T-helper 2 cell (primary cell): ENCODE results near the gene ZNF423.

Experiments used
- DNase-seq, 5 experiments: peaks; one replicate each; pipeline versions ENCODE4 v3.0.0 to v3.0.0-alpha.2; 2012 to 2022

Gene ZNF423

DNA sequence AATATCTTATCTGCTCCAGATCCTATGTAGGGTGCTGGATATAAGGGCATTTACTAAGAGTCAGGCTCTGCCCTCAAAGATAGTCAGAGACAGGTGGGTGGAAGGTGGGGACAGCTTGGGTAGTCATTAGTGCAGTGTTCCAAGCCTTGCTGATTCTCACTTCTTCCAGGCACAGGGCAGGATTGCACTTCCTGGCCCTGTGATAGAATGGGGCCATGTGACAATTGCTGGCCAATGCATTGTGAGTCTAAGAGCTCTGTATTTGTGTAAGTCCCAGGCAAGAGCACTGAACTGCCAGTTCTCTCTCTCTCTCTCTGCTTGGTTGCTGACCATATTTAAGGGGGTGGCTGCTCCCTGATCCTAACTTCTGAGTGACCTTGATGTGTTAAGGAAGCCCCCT lies 370.2 kb downstream of the ZNF423 start:
- DNase-seq = no peak

DNA sequence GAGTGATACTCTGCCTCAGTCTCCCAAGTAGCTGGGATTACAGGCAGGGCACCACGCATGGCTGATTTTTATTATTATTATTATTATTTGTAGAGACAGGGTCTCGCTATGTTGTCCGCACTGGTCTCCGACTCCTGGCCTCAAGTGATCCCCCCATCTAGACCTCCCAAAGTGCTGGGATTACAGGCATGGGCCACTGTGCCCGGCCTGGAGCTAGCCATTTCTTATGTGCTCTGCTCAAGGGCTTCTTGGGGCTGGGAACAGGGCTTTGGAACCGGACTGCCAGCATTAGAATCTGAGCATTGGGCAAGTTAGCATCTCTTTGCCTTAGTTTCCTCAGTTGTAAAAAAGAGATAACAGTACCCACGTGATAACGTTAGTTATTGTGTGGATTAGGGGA lies 371.0 kb downstream of the ZNF423 start:
- no peak for DNase-seq

DNA sequence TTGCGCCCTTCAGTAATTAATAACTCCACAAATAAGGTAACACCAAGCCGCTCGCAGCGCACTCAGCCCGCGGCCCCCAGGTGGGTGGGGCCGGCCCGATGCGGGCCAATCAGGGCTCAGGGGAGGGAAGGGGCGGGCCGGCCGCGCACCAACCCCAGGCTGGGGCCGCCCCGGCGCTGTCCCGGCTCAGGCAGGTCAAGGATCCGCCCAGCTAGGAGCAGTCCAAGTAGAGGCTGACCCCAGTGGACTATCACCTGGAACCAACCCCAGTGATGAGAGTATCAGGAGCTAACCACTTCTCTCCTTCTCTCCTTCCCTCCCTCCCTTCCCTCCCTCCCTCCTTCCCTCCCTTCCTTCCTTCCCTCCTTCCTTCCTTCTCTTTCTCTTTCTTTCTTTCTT lies 371.5 kb downstream of the ZNF423 start:
- DNase-seq = no peak

DNA sequence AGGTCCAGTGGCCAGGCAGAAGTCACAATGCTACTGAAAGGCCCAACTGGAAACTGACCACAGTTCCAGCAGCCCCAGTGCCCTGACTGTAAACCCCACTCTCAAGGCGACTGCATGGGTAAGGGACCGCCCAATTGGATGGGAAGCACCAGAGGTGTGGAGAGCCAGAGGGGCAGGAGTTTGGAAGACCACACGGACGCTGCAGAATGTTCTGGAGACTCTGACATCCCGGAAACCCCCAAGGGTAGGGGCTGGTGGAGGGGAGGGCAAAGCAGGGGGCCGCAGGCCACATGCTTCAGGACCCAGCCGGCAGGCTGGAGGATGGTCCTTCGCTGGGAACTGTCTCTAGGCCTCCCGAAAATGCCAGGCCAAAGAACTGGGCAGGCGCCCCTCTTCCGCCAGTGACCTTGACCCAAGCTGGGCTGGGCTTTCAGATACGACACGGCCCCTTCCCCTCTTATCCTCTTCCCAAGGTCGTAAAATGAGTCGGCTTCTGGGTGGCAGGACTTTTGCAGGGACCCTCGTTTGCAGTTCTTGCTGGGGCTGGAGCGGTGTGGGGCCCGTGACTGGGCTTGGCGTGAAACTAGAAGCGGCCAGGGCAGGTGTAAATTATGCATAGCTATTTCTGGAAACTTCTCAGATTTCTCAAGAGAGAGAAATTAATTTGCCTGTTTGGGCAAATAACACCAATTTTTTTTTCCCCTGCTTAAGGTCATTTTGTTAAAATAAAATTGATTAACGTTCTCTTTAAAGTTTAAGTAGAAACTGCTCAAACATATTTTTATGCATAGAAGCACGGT lies 372.1 kb downstream of the ZNF423 start:
- DNase-seq = no peak

DNA sequence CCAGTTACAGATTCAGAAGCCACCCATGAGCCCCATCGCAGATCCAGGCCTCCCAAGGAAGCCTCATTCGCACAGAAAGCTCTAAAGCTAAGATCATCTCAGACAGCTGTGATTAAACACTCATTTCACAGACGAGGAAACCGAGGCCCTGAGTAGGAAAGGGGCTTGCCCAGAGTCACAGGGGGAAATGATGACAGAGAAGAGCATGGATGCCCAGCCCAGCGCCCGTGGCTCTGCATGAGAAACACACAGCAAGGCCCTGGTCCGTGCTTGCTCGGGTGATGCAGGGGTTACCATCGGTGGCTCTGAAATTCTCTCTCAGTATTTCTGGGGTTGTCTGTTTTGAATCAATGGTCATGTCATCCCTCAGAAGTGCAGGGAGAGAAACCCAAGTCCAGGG lies 372.7 kb downstream of the ZNF423 start:
- DNase-seq = no peak

DNA sequence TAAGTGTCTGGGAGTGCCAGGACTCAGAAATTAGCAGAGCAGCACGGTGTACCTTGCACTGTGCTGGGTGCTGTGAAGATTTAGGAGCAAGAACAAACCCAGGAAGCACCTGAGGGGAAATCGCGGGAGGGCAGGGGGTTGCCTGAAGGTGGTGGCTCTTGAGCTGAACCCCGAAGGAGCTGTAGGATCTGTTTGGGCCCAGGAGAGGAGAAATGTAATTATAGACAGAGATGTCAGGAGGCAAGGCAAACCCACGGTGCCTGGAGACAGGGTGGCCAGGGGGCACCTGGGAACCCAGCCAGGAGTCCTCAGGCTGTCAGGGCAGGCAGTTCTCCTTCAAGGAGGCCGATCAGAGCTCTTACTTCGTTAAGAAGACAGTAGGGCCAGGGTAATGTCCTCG lies 373.2 kb downstream of the ZNF423 start:
- no peak for DNase-seq

DNA sequence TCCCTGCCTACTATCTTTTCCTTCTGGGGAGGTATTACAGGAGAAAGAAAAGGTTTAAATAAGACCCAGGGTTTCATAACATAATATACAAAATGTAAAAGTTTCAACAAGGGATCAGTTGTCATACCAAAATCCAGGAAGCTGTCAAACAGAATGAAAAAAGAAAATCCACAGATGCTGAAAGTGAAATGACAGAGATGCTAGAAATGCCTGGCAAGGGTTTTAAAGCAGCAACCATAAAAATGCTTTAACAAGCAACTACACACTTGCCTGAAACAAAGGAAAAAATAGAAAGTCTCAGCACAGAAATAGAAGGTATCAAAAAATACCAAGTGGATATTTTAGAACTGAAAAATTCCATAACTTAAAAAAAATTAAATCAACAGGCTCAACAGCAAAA lies 377.3 kb downstream of the ZNF423 start:
- no peak for DNase-seq

DNA sequence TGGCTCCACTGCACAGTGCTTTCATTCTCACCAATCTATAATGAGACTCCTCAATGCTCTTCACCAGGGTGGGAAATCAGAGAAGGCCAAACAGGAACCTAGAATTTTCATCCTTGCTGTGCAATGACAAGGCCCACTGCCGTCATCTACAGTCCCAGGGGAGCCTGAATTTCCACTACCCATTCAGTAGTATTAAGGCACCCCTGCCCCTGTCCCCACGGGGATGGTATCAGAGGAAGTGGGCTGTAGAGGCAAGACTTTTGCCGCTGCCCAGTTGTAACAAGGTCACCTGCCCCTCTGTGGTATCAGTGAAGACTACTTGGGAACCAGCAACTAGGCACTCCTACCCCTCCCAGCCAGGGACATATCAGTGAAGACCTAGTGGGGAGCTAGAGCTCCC lies 377.8 kb downstream of the ZNF423 start:
- DNase-seq = no peak

DNA sequence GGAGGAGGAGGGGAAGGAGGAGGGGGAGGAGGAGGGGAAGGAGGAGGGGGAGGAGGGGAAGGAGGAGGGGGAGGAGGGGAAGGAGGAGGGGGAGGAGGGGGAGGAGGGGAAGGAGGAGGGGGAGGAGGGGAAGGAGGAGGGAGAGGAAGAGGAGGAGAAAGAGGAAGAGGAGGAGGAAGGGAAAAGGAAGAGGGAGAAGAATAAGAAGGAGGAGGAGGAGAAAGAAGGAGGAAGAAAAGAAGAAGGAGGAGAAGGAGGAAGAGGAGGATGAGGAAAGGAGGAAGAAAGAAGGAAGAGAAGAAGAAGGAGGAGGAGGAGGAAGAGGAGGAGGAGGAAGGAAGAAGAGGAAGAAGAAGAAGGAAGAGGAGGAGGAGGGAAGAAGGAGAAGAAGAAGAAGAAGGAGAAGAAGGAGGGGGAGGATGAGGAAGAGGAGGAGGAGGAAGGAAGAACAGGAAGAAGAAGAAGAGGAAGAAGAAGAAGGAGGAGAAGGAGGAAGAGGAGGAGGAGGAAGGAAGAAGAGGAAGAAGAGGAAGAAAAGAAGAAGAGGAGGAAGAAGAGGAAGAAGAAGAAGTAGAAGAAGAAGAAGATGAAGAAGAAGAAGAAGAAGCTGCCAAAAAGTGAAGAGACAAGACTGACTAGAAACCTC lies 378.5 kb downstream of the ZNF423 start:
- no peak for DNase-seq

DNA sequence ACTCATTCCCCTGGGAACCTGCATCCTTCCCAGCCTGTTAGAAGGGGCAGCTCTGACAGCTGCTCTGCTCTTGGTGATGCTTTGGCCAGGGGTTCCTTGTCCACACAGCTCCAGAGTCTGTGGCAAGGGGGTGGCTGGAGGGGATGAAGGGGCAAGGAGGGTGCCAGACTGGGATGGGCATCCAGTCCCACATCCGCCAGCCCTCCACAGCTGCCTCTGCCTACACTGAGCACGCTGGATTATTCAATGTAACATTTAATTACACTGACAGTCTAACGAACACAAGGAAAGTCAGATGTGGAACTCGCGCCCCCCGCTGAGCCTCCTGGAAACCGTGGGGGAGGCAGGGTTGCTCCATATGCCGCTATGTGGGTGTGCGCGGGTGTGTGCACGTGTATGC lies 381.2 kb downstream of the ZNF423 start:
- DNase-seq = no peak

DNA sequence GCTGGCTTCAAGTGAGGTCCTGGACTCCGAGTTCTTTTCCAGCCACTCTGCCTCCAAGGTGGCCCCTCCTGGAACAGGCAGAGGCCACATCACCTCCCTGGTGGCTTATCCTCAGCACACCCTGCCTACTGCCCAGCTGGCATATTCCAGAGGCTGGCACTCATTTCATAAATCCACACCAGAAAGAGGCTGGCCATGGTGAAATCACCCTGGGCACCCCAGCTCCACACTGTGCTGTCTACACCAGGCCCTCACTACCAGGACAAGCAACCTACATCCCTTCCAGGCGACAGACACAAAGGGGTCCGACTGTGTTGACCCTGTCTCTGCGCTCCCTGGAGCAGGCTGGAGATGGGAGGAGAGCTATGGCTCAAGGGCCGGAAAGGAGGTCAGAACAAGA lies 382.1 kb downstream of the ZNF423 start:
- no peak for DNase-seq

DNA sequence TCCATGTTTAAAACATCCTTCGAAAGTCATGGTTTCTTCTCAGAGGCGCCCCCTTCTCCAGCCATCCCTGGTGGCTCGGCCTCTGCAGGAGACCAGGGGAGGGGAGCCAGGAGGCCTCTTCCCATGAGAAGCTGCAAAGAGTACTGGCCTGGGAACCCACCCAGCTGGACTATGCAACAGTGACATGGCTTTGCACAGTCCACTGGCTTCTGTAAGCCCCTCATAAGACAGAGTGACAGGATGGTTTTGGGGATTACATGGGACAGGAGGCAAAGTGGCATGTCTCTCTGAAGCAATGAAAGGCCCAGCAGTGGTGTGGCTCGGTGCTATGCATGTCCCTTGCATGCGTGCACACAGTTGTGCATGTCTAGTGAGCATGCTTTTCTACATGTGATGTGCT lies 382.8 kb downstream of the ZNF423 start:
- DNase-seq = no peak

DNA sequence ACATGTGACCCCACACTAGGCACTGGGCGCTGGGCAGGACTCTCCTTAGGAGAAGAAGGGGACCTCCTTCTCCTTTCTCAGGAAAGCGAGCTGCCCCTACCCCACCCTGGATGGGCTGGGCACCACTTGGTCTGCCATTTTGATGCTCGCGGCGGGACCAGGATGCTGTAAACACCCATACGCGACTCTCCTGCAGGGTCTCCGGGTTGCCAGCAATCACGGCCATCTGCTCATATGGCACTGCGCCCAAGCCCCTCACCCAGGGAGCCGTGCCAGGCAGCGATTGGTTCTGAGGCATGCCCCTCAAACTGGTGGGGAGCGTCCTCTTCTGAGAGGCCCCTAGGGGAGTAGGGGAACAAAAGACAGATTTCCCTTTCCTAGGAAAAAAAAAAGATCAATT lies 383.3 kb downstream of the ZNF423 start:
- DNase-seq = no peak

DNA sequence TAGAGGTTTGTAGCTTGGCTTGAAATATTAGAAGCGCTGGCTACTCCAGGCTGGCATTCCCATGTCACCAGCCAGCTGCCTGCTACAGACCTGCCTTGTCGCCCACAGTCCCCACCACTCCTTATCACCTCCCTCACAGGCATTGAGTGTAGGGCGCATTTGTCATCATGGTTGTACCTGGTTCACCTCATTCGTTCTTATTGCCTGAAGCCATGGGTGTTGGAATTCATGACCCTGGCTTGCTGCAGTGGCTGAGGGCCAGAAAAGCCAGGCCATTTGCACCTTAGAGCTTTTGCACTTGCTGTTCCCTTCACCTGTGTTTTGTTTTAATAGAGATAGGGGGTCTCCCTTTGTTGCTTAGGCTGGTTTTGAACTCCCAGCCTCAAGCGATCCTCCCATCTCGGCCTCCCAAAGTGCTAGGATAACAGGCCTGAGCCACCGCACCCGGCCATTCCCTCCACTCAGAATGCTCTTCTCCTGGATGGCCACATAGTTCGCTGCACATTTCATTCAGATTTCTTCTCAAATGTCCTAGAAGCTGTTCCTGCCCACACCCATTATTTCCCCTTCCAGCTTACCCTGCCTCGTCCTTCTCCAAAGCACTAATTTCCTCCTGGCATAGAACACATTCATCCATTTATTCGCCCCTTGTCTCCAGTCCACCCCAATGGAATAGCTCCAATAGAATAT lies 384.7 kb downstream of the ZNF423 start:
- no peak for DNase-seq

DNA sequence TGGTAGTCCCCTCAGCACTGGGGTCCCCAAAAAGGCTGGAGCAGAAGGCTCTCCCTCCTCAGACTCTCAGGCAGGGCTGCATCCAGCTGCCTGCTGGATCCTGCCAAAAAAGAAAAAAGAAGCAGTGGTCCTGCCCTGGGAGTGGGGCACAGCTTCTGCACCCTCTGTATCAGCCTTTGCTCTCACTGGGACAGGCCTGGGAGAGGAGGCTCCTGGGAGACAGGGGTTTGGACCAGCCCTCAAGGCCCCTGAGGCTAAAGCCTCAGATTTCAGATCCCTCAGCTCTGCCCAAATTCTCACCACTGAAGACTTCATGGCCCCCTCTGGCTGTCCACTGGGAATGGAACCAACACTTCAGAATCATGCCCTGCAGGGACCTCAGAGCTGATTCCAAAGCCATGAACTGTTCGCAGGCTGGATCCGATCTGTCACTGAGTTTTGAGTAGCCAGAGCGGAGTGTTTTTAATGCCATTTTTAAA lies 385.4 kb downstream of the ZNF423 start:
- DNase-seq = no peak

DNA sequence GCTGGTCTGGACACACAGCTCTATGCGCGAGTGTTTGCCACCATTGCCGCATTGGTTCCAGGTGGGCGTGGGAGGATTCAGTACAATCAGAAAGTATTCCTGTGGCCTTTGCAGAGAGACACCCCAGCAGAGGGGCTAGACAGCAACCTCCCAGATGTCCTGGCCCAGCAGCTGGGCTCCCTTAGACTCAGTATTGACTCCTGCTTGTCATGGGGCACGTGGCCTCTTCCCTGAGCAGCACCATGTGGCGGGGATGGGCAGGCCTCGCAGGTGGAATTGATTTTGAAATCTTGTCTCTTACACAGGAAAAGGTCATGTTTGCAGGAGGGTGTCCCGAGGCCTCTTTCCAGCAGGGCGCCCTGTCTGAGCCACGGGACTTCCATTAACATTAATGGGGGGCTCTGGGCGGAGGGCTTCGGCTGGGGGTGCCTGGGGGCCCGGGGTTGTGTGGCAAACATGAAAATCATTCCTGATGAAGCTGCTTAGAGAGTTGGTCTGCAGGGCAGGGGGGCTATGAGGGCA lies 385.9 kb downstream of the ZNF423 start:
- DNase-seq = no peak

DNA sequence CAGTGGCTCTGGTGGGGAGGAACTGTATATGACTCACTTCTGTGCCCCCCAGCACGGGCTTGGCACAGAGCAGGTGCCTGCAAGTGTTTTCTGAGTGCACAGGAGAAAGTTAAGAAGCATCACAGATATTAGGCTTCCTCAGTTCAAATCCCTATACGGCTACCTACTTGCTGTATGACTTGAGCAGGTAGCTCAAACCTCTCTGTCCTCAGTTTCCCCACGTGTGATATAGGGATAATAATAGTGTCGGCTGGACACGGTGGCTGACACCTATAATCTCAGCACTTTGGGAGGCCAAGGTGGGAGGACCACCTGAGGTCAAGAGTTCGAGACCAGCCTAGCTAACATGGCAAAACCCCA lies 386.6 kb downstream of the ZNF423 start:
- DNase-seq = no peak

DNA sequence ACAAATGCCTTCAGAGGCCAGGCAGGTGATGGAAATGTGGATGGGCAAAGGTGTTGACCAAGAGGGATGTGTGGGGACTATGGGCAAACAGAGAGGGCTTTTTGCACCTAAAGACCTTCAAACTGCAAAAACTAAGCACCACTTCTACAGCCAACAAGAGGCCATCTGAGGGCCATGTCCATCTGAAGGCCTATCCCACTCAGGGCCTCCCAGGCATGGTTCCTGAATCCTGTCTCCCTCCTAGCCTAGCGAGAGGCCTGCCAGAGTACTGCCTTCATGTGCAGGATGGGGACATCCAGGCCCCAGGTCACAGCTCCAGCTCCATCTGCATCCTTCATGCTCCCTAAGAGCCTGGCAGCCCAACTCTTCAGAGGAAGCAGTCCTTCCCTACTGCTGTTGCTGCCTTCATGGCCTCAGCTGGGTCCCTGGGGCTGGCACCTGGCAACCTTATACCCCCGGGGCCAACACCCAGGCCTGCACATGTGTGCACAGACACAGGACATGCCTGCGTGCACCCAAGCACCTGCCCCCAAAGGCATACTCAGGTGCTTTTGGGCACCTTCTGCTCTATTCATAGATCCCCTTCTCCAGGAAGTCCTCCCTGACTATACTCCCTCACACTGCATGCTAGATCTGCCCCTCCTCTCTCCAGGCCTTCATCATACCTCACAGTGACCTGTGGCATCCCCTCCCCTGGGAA lies 387.2 kb downstream of the ZNF423 start:
- no peak for DNase-seq

DNA sequence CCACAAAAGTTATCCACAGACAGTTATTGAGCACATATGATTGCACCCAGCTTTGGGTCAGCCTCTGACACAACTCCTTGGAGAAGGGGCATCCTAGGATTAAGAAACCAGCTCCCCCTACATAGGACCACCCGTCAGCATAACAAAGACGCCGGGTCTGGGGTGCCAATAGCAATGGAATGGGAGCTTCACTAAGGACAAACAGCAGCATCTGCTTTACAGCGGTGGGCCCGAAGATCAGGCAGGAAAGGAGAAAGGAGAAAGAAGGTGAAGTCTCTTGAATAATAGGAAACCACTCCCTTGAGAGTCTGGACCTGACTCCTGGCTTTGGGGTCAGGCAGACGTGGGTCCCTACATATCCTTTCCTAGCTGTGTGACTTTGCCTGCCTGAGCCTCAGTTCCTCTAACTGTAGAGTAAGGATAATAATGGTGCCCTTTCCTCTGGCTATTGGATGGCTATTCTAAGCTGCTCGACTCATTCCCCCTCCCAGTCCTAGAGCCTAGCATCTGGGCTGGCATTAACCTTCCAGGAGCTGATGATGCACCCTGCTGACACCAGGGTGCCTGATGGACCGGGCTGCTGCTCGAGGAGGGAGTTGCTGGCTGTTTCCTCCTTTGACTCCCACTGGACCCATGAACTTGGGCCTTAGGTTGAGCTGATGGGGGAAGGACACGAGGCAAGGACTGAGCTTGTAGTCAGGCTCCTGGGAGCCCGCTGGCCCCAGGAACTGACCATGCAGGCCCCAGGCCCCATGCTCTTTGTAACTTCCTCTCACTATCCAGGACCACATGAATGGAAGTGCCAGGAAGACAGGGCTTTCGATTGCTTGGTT lies 388.2 kb downstream of the ZNF423 start:
- no peak for DNase-seq

DNA sequence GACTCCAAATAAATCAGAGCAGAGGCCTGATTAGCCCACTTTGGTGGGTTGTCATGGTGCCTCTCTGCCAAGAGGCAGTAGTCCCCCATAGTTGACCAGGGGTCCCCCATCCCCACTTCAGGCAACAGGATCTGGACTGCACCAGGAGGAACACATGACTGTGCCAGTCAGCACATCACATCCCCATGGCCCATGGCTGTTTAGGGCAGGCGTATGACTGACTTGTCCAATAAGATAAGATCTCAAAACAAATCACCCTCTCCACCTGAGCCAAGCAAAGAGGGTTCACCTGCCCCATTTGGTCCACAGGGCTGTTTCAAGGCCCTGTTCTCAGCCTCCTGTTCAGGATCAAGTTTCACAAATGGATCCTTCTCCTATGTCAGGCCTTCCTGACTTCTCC lies 389.0 kb downstream of the ZNF423 start:
- DNase-seq = no peak

DNA sequence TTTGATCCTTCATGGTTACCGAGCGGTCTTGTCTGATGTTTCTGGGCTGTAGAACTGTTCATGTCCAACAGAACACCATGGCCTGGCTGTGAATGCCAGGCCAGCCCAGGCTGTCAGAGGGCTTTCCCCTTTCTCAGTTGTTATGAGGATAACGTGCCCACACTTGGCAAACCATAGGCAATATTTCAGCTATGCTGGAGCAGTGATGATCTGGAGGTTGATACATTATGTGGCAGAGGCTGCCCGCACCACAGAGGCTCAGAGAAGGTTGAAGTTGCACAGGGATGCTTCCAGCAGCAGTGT lies 389.4 kb downstream of the ZNF423 start:
- DNase-seq = no peak
